Psoas muscle (tissue), 8 donors: ENCODE measurements around the gene POLR2J3. TPM values are rescaled to one million over a fixed set of nuclear protein-coding genes. Genes with fewer than 3 reads are reported as not detected.
"Not testable (repeated sequence)": the region's sequence is repeated elsewhere in the genome, so short reads cannot be mapped to it uniquely, and the experiment has no call there.

Experiments
- ATAC-seq, 4 donors: fragments of 200-7000 bp; cut with Tn5 transposase; one replicate each; pipeline ENCODE4 v1.9.1; 2020; ENCODE audit warnings: moderate library complexity in 3 of 4, mild to moderate bottlenecking in 2 of 4
- DNase-seq, 2 donors: peaks; one replicate each; pipeline ENCODE4 v3.0.0-alpha.2; 2020
- H3K27ac ChIP-seq: fragments of 200-600 bp; one replicate; pipeline ENCODE4 v1.8.0; 2022
- H3K27me3 ChIP-seq, 3 donors: fragments of 200-600 bp in 1 of 3; one replicate each; pipeline versions ENCODE4 v1.6.1 to v1.8.0; 2013 to 2022; ENCODE audit warnings: low read length in 2 of 3, mild to moderate bottlenecking in 2 of 3, moderate library complexity in 1 of 3; ENCODE audit not compliant: insufficient read depth in 3 of 3
- H3K36me3 ChIP-seq, 2 donors: fragments of 200-600 bp in 1 of 2; one replicate each; pipeline versions ENCODE4 v1.6.1 to v1.8.0; 2013 to 2022; ENCODE audit warnings: low read depth in 1 of 2, mild to moderate bottlenecking in 1 of 2, moderate library complexity in 1 of 2; ENCODE audit not compliant: insufficient read depth in 1 of 2
- H3K4me1 ChIP-seq: fragments of 200-600 bp; one replicate; pipeline ENCODE4 v1.8.0; 2022
- H3K4me3 ChIP-seq: fragments of 200-600 bp; one replicate; pipeline ENCODE4 v1.8.0; 2022; ENCODE audit warnings: mild to moderate bottlenecking
- H3K9me3 ChIP-seq: fragments of 200-600 bp; one replicate; pipeline ENCODE4 v1.8.0; 2022
- WGBS, 3 donors: extraction: QIAGEN DNeasy Blood & Tissue Kit; methylation state at CpG; one replicate each; pipeline versions ENCODE4 v1.1.6 to v1.1.7; 2013; 5-methylcytosine and 5-hydroxymethylcytosine counted together
- intact Hi-C, 2 donors: fragments of 100-400 bp; cut with DNase I; formaldehyde crosslinking; loops; one replicate each; pipeline versions ENCODE4 v1.11.0 to v1.14.2; 2022
- polyA plus RNA-seq, 3 donors: library from polyadenylated mRNA; stranded (reverse); fragments of 200-250 nt; gene quantifications; one replicate each; pipeline ENCODE4 v1.2.3, GENCODE V29; 2013
- total RNA-seq, 4 donors: library from RNA; stranded (reverse); fragmentation: NEBNext Ultra II Directional in 2 of 4; extraction: Animal tissue kit (Norgen Biotek cat#: 25700) in 2 of 4; gene quantifications; one replicate each; pipeline versions ENCODE4 v1.2.1 to v1.2.4, GENCODE V29; 2021 to 2023
- donor health status: healthy with polysubstance abuse.
- donor health status: DM: no; HTN: no; CAD: no; lungs with moderate emphysema.
- donor health status: Bipolar disorder and iron deficiency.
- donor health status: healthy.
- donor health status: DM: yes; HTN: yes; CAD: no.
- donor health status: DM: no; HTN: no; CAD: no.
- donor health status: DM: no; HTN: no; CAD: no.
- donor health status: DM: yes; HTN: yes; CAD: no.

POLR2J3 gene
- total and polyA plus RNA-seq, 7 donors, result 9.3 to 85.3 (median 14.6) TPM

- H3K4me1 ChIP-seq, H3K36me3 ChIP-seq, H3K9me3 ChIP-seq, H3K27ac ChIP-seq, H3K4me3 ChIP-seq, H3K27me3 ChIP-seq, intact Hi-C loops, ATAC-seq: not testable (repeated sequence)
- peak in 1 of 2 donors; percentile 8 for DNase-seq
- WGBS, 3 donors, result 94 to 97% (median 96%) methylated on average over 7 of the region's 11 CpGs
Observed at GRCh38 chr7:102542771-102543170, 29.6 kb downstream of the POLR2J3 start.

- intact Hi-C loops, result not testable (repeated sequence)
Observed at GRCh38 chr7:102542083-102542482, 30.3 kb downstream of the POLR2J3 start.

GRCh38 chr7:102540604-102541003, 31.8 kb downstream of the POLR2J3 start:
- H3K4me1 ChIP-seq, H3K9me3 ChIP-seq, H3K36me3 ChIP-seq, H3K4me3 ChIP-seq, ATAC-seq, intact Hi-C loops, H3K27ac ChIP-seq, H3K27me3 ChIP-seq: not testable (repeated sequence)
- 89 to 97% (median 93%) methylated on average over 4 of the region's 6 CpGs for WGBS, 3 donors
- peak in 1 of 2 donors; percentile 5 for DNase-seq

More at GRCh38 chr7:102542083-102542482, 30.3 kb downstream of the POLR2J3 start:
- H3K36me3 ChIP-seq, H3K27me3 ChIP-seq, H3K9me3 ChIP-seq, H3K27ac ChIP-seq, H3K4me1 ChIP-seq, H3K4me3 ChIP-seq: not testable (repeated sequence)
- ATAC-seq (peak in 2 of 4 donors; percentile 1), DNase-seq (peak in 1 of 2 donors; percentile 5)
- 96 to 100% (median 99%) methylated on average over 3 to 4 of the region's 8 CpGs for WGBS, 3 donors

GRCh38 chr7:102535062-102535615, 37.2 kb downstream of the POLR2J3 start:
- DNase-seq, H3K27me3 ChIP-seq, H3K27ac ChIP-seq, intact Hi-C loops, H3K4me1 ChIP-seq, ATAC-seq, H3K9me3 ChIP-seq, H3K4me3 ChIP-seq, H3K36me3 ChIP-seq: not testable (repeated sequence)
- 64 to 87% (median 78%) methylated on average over 3 of the region's 8 CpGs for WGBS, 3 donors

GRCh38 chr7:102532127-102532526, 40.3 kb downstream of the POLR2J3 start:
- ATAC-seq, result peak in 1 of 4 donors; percentile 6
- DNase-seq, H3K27me3 ChIP-seq, intact Hi-C loops, H3K4me3 ChIP-seq, H3K9me3 ChIP-seq, H3K4me1 ChIP-seq, H3K36me3 ChIP-seq, H3K27ac ChIP-seq: not testable (repeated sequence)
- 92 to 100% (median 92%) methylated on average over 2 of the region's 2 CpGs for WGBS, 3 donors

- DNase-seq, result peak; percentile 6 to 30
- intact Hi-C loops, H3K9me3 ChIP-seq, H3K4me3 ChIP-seq, H3K36me3 ChIP-seq, H3K27ac ChIP-seq, H3K27me3 ChIP-seq, ATAC-seq, H3K4me1 ChIP-seq: not testable (repeated sequence)
- no CpG with 5 or more reads among the region's 7 CpGs for WGBS, 3 donors
Observed at GRCh38 chr7:102531583-102531982, 40.8 kb downstream of the POLR2J3 start.

GRCh38 chr7:102527822-102528793, 44.3 kb downstream of the POLR2J3 start:
- H3K9me3 ChIP-seq, H3K4me3 ChIP-seq, H3K36me3 ChIP-seq, H3K27me3 ChIP-seq, H3K4me1 ChIP-seq, intact Hi-C loops, DNase-seq, H3K27ac ChIP-seq: not testable (repeated sequence)
- 72 to 90% (median 90%) methylated on average over 2 to 3 of the region's 13 CpGs for WGBS, 3 donors
- peak in 3 of 4 donors; percentile 11 to 19 (median 14) for ATAC-seq

- peak in 3 of 4 donors; percentile 22 to 27 (median 22) for ATAC-seq
- H3K9me3 ChIP-seq, H3K4me3 ChIP-seq, intact Hi-C loops, H3K36me3 ChIP-seq, H3K27ac ChIP-seq, H3K27me3 ChIP-seq, DNase-seq, H3K4me1 ChIP-seq: not testable (repeated sequence)
- WGBS, 3 donors, result 70 to 78% (median 75%) methylated on average over 1 of the region's 8 CpGs
Observed at GRCh38 chr7:102527182-102527581, 45.2 kb downstream of the POLR2J3 start.

GRCh38 chr7:102524803-102525202, 47.6 kb downstream of the POLR2J3 start:
- H3K36me3 ChIP-seq, H3K4me1 ChIP-seq, H3K4me3 ChIP-seq, H3K9me3 ChIP-seq, intact Hi-C loops, H3K27me3 ChIP-seq, H3K27ac ChIP-seq: not testable (repeated sequence)
- DNase-seq, result peak in 1 of 2 donors; percentile 1
- WGBS, 3 donors, result 54 to 67% (median 56%) methylated on average over 1 of the region's 2 CpGs
- peak in 2 of 4 donors; percentile 11 to 20 for ATAC-seq

- H3K36me3 ChIP-seq, DNase-seq, H3K9me3 ChIP-seq, ATAC-seq, H3K4me1 ChIP-seq, H3K27me3 ChIP-seq, H3K27ac ChIP-seq, intact Hi-C loops, H3K4me3 ChIP-seq: not testable (repeated sequence)
- WGBS, 3 donors, result 79 to 80% methylated on average over 4 of the region's 5 CpGs; no CpG with 5 or more reads in 1 of the 3 donors
Observed at GRCh38 chr7:102520797-102521196, 51.6 kb downstream of the POLR2J3 start.

GRCh38 chr7:102517550-102518147, 54.7 kb downstream of the POLR2J3 start, which contains the start of gene RASA4B:
Gene RASA4B, minus strand, starts transcription at chr7:102517777. Its CDS starts 67 bp downstream, at chr7:102517710.
- peak; percentile 15 to 35 for DNase-seq
- H3K27ac ChIP-seq, H3K9me3 ChIP-seq, H3K4me1 ChIP-seq, H3K27me3 ChIP-seq, H3K36me3 ChIP-seq, intact Hi-C loops: not testable (repeated sequence)
- peak; percentile 72 to 81 (median 76) for ATAC-seq
- 0 to 4% (median 0%) methylated on average over 9 to 21 of the region's 61 CpGs for WGBS, 3 donors
- peak within 1 kb of the TSS; percentile 42 for H3K4me3 ChIP-seq
